A204.1 (cell line): ENCODE results near the gene COL23A1.

Source experiments
- FAIRE-seq: peaks from 2 replicates; lab custom pipeline; 2012; peaks lifted over from hg19 to GRCh38; lab: Jason Lieb, UNC

The COL23A1 gene

DNA sequence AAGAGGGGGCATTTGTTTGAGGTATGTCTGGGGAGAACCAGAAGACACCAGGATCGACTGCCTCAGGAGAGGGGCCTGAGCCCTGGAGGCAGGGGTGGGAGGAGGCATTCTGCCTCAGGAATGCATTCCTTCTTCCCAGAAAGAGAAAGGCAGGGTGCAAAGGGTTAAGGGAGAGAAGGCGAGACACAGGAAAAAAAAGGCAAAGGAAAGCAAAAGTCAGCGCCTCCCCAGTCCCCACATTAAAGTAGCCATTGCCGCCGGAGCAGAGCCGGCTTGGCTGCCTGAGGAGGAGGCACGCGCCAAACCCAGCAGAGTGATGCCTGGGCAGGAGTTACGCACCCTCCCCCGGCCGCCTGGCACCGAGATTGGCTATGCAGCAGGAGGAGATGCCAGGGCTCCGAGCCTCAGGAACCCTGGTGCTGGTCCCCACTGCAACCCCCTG is 233.7 kb downstream of the COL23A1 start:
- no peak for FAIRE-seq

DNA sequence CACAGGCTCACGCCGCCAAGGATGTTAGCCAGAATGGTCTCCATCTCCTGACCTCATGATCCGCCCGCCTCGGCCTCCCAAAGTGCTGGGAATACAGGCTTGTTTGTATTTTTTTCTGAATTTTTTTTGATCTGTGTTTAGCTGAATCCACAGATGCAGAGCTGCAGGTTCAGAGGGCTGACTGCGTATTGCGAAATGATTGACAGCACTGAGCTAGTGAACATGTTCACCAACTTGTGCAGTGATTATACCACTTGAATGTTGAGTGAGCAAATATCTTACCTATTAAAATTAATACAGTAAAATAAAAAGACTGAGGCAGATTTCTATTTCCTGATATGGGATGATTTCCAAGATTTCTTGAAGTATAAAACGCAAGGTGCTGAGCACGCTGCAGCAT is 234.5 kb downstream of the COL23A1 start:
- FAIRE-seq, result no peak

DNA sequence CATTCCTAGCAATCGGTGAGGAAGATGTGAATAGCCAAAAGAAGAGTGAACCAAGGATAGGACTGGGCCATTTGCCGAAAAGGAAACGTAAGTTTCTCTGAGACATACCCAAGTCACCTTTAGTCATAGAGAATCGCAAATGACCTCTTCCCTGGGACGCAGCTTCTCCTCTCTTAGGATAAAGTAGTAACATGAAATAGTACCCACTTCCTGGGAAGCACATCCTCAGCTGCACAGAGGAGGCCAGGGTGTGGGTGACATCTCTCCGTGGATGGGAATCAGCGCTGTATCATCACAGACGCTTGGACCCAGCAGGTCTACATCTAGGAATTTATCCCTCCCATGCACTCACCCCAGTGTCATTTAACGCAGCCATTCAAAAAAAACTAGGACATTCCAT is 236.7 kb downstream of the COL23A1 start:
- FAIRE-seq, result no peak

DNA sequence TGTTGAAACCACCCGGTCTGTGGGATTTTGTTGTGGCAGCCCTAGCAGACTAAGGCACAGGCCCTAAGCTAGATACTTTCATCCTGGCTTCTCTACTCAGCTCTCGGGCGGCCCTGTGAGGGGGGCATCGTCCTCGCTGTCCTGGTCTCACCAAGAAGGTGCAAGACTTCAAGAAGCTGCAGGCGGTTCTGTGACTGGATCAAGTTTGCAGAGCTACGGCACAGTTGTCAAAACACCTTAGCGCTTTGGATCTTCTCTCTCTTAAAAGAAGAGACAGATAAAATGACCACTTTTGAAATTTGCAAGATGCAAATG is 238.2 kb downstream of the COL23A1 start:
- FAIRE-seq, result no peak

DNA sequence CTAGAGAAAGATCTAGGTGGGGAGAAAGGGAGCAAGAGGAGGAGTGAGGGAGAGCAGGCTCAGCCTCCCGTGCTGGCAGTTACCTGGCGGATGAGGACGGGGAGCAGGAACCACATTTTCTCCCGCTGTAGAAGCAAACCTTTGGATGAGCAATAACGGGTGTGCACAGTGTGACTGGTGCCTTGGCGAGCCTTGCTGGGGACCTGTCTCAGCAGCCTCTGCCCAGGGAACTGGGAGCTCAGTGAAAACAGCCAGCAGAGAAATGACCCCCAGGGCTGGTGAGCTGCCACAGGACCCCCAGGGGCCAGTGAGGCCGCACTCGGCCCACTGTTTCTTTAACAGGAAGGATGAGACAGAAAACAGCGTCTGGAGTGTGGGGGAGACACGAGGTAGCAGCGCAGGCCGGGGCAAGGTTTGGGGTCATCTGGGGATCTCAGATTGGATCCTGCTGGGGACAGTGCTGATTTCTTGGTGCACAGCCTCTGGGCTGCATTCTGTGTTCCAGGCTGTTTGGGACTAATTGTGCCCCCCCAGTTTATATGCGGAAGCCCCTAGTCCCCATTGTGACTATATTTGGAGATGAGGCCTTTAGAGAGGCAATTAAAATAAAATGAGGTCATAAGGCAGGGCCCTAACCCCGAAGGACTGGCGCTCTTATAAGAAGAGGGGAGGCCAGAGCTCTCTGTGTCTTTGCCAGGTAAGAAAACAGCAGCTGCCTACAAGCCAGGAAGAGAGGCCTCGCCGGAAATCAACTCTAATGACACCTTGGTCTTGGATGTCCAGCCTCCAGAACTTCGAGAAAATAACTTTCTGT is 238.8 kb downstream of the COL23A1 start:
- no peak for FAIRE-seq

DNA sequence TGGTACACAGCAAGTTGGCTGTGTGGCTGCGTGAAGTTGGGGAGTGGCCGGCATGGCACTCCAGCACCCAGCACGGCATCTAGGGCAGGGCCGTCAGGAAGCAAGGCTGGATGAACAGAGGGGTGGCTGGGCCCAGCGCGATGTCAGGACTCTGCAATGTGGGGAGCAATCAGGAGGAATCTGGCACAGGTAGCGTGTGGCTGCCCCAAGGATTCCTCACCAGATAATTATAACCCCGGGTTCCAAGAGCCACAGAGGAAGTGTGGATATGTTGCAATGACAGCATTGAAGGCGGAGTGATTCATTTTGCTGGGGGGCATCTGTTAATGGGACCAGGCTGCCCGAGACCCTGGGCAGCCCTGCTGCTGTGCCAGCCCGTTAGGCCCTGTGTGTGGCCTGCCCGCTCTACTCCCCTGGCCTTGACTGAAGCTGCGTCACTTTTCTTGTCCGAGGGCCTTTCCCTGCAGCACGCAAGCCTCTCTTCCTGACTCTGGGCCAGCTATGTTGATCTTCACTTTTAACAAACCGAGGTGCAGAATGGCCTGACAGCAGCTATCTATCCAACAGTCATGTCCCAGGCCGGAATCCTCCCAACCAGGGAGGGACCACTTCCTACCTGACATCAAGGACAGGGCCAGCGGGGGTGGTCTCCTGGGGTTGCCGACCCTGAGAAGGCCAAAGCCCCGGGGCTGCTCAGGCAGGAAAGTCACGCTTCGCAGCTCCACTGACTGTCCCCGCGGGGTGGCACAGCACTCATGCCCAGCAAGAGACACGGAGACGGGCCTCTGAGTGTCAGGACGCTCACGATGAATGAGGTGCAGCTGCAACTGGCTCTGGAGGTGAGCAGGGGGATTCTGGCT is 239.6 kb downstream of the COL23A1 start:
- FAIRE-seq, result no peak

DNA sequence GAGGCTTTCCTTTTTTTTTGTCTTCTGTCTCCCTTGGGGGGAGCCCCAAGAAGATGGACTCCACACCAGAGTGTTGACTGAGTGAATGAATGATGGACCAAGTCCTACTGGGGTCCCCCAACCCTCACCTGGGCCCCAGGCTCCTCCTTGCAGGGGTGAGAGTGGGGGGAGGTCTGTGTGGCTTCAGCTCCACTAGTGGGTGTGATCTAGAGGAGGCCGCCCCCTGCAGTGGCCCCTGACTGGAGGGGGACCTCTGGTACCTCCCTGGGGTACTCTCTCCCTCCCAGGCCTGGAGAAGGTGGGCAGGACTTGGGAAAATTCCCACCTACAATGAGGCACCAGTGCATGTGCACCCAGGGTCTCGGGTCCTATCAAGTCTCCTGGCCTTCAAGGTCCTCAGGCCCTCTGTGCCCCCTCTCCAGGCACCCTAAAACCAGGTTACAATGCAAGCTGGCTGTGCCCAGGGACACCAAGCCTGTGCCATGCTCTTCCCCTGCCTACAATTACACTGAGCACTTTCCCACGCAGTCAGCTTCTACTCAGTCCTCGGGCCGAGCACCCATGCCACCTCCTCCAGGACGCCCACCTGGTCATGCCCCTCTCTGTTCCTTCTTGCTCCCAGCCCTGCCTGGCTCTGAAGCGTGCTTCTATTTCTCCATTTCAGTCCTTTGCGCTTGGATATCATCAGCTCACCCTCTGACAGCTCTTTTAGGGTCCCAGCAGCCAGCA is 240.4 kb downstream of the COL23A1 start:
- no peak for FAIRE-seq

DNA sequence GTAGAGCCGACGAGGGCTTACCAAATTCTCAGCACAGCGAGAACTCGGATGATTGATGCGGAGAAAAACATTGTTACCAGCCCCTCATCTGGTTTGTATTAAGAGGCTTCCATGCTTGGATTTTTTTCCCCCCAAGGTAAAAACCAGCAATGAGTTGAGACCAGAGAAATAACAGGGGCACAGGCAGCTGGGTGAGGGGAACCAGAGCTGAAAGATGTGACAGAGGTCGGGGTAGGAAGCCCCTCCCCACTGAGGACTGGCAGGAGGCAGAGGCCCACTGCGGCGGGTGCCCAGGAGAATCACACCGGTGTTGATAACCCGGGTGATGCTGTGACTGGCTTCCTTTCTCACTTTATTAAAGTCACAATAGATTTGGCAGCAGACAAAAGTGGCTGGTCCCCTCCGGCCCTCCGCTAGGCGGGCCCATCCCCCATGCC is 241.1 kb downstream of the COL23A1 start:
- FAIRE-seq, result no peak

DNA sequence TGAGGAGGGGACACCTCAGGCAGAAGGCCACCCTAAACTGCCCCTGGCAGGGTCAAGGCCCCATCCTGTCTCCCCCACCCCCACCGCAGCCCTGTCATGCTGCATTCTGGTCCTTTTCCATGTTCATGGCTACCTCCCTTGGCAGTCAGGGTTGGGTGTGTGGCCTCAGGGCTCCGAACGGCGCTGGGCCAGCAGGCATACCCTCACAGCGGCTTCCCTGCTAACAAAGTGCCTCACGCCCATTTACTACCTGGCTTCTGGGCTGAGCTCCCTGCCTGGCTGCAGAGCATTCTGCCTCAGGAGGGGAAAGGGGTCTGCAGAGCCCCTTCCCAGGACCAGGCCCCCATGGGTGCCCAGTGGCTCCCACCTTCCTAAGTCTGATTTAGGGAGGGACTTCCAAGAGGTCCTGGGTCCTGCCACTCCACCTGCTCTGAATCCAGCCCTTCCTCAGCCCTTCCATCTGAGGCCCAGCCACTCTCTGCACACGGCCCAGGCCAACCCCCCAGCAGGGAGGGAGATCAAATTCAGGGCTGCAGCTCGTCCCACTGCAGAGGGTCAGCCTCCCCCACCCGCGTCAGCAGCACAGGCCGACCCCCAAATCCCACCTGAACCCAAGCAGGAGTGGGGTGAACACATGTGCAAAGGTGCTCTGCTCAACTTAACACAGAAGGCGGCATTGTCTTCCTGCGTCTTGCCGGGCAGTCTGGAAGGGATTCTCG is 241.7 kb downstream of the COL23A1 start:
- no peak for FAIRE-seq

DNA sequence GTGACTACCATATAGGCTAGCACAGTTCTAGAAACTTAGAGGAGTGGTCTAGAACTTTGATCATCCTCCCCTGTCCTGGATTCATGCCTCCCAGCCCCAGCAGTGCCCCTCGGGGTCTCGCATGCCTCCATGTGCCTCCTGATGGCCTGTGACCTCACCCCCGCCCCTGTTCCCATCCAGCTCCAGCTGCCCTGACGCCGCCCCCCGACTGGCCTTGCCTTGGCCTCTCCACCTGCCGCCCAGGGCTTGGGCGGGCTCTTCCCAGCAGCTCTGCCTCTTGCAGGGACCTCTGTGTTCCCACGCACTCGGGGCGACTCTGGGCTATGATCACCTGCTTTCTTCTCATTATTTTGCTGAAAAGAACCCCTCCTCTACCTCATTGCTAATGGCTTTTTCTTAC is 242.2 kb downstream of the COL23A1 start:
- FAIRE-seq, result no peak

DNA sequence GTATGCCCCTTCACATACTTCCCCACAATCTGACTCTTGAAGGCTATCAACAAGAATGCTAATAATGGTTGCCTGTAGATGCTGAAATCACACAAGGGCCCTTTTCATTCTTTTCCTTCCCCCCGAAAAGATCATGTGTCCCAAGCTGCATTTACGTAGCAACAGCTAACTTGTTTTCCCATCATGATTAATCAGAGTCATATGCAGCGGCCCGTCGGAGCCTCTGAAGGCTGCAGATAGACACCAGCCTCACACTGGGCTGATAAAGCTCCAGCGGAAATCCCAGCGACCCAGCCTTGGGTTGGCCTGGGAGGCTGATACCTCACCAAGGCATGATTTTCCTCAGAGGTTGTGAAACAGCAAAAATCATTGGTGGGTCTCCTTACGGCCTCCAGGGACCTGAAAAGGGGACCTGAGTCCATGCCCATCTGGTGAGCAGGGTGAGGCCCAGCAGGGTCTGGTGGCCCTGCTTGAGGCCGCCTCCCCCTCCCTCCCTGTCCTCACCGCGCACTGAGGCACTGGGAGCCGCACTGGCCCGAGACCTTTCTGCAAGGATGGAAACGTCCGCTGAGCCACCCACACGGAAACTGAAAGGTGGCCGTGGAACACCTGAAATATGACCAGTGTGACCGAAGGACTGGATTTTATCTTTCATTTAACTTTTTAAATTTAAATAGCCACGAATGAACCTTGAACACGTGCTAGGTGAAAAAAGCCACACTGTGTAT is 243.4 kb downstream of the COL23A1 start:
- no peak for FAIRE-seq

DNA sequence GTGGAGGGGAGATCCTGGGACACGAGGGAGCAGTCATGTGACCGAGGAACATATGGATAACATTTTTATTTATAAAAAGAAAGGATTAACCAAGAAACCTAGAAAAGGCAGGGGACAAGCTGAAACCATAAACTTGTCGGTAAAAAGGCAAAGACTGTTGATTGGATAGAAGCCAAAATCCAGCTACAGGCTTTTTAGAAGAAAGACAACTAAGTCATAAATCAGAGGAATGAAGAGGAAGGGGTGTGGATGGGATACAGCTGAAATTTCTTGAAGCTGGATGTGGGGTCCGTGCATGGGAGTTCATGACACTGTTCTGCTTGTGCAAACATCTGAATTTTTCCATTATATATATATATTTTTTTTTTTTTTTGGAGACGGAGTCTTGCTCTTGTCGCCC is 246.9 kb downstream of the COL23A1 start:
- FAIRE-seq, result no peak

DNA sequence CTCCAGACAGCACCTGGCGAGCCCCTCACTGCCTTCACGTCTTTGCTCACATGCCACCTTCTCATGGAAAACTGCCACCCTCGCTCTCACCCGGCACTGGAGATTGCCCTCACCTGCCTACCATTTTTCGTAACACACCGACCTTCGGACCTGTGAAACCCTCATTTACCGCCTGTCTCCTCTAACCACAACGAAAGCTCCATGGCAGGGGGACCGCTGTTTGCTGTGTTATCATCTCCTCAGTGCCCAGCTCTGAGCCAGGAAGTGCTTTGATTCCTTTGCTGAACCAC is 248.4 kb downstream of the COL23A1 start:
- no peak for FAIRE-seq

DNA sequence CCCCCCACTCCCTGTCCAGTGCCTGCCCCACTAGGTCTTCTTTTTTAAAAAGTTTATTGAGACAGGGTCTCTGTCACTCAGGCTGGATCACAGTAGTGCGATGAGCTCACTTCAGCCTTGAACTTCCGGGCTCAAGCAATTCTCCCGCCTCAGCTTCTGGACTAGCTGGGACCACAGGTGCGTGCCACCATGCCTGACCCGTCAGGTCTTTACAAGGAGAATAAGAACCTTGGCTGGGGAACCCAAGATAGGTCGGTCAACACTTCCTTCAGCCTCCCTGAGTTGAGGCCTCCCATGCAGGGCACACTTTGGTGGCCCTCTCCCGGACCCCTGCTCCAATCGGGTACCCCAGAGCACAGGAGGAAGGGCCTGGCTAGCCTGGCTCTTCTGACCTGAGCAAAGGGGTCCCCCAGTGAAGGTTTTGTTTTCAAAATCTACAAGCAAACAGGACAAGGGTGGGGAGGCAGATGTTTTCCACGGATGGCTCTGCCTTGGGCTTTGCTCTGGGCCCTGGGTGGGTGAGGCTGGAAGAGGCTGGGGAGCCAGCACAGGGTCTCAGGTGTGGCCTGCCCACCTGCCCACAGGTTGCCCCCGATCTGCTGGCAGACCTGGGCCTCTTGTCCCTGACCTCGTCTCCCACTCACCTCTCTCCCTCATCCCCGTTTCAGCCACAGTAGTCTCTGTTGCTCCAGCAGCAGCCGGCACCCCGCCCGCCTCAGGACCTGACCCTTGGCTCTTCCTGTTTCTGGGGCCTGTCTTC is 248.9 kb downstream of the COL23A1 start:
- no peak for FAIRE-seq

DNA sequence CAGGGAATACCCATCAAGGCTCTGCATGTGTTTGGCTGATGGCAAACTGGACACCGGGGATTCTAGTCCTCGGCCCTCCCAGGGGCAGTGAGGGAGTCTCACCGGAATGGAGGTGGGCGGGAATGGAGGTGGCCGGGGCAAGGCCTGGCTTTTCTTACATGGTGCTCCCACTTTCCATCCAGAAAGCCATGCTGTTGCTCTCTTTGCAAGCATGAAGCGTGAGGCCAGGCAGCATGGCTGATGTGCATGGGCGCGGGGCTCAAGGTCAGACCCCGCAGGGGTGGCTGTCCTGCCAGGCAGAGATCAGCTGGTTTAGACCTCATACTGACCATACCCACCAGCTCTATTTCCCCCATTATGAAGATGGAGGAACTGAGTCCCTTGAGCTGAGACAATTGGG is 249.6 kb downstream of the COL23A1 start:
- FAIRE-seq, result no peak

DNA sequence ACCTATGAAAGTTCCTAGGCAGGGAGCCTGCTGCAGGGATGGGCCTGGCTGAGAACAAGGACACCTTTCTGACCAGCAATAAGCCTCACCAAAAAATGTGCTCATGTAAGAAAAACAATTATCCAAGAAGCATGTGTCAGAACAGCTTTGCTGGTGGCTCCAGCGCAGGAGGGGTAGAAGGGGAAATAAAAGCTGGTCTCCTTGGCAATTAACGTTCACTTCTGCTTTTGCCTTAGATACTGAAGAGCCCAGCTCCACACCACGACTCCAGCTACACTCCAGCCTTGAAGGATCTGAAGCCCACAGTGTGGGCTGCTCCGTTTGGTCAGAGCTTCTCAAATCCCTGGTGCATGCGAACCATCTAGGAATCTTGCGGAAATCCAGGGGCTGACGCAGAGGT is 250.0 kb downstream of the COL23A1 start:
- no peak for FAIRE-seq

DNA sequence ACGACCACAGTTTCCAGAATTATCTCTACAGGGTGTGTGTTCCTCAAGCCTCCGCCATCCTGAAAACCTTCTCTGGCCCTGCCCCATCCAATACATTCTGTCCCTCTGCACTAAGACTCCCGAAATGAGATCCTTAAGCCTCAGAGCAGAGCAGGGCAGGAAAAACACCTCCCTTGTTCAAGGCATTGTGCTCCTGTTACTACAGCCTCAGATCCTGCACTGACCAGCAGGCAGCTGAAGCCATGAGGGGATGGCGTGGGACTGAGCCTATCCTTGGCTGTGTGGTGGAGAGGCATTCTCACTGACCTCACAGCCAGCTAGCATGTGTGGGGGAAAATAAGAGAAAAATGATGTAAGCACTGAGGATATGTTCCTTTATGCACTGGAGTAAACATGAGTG is 250.9 kb downstream of the COL23A1 start:
- no peak for FAIRE-seq

DNA sequence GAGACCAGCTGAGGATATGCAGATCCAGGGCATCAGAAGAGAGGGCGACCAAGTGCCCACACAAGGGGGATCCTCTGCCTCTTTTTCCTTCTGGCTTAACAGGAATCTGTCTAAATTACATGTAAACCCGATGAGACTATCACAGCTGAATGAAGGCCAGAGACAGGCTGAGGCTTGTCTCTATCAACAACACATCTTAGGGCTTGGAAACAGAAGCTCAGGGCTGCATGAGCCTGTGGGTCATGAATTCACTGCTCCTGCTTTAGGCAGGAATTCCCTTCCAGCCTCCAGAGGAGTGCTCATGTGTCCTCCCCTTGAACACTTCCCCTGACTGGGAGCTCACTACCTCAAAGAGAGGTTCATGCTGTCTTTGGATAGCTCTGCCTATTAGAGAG is 251.4 kb downstream of the COL23A1 start:
- no peak for FAIRE-seq

DNA sequence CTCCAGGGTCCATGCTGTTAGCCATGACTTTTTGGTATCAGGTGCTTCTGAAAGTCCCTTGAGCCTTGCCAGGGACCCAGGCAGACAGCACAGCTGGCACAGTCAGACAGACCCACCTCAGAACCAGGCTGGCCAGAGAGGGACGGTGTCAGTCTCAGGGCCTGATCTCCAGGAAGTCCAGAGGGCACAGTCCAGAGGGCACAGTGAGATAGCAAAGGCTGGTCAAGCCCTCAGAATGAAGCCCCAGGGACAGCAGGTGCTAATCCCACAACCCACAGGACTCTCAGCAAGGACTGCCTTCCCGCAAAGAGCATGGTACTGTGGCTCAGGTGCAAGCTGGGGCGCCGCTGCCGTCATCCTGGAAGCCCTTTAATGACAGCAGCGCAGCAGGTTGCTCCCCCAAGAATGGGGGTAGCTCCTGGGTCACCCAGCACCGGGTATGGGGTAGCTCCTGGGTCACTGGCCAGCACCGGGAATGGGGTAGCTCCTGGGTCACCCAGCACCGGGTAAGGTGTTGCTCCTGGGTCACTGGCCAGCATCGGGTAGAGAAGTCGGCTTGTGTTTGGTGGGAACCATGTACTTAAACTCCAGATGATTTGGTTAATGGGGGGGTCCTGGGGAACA is 252.0 kb downstream of the COL23A1 start:
- no peak for FAIRE-seq

DNA sequence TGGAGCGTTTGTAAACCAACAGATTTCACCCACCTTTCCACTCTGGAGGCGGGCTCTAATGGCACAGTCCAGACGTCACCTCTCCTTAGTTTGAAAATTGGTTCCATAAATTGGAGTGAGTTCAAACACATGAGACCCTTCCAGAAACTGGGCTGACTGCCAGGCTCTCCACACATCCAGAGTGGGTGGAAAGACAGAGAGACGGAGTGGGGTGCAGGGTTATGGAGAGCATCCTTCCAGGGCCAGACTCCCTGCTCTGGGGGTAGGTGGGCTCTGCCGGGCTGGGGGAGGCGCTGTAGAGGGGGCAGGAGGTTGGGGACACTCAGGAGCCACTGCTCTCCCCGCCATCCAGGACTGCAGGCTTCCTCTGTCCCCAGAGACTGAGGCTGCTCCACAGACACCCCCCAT is 252.9 kb downstream of the COL23A1 start:
- no peak for FAIRE-seq

DNA sequence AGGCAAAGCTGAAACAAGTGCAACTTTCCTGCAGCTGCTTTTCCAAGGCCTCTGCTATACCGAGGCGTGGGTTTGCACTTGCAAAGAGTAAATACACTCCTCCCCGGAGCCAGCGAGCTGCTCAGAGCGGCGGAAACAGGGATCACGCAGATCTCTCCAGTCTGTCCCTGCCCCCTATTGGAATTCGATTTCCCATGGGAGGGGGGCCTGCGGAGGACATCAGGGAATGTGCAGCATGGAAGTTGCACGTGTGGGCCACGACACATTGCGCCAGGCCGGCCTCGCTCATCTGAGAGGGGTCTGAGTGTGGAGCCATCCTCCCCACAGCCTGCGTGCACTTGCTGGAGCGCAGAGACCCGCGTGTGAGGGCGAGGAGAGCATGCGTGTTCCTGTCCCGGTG is 253.3 kb downstream of the COL23A1 start:
- no peak for FAIRE-seq
